ENCODE measurements around the gene IGFBPL1.

DNA sequence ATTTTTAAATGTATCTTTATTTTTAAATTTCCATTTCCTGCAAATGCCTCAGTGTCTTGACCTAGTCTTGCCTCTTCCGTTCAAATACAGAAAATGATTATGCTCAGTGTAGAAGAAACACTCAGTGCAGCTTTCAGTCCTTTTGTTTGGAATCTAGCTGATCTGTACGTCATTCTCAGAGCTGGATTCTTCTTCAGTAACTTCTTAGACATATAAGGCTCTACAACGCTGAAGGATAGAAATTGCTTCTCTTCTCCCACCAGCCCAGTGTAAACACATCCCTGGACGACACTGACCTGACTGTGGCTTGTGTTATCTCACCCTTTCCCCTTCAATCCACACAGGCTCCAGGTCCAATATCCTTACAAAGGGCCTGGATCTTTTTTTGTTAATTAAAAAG, 34.9 kb downstream of the IGFBPL1 start:
- TF ChIP-seq, protein P1, sequence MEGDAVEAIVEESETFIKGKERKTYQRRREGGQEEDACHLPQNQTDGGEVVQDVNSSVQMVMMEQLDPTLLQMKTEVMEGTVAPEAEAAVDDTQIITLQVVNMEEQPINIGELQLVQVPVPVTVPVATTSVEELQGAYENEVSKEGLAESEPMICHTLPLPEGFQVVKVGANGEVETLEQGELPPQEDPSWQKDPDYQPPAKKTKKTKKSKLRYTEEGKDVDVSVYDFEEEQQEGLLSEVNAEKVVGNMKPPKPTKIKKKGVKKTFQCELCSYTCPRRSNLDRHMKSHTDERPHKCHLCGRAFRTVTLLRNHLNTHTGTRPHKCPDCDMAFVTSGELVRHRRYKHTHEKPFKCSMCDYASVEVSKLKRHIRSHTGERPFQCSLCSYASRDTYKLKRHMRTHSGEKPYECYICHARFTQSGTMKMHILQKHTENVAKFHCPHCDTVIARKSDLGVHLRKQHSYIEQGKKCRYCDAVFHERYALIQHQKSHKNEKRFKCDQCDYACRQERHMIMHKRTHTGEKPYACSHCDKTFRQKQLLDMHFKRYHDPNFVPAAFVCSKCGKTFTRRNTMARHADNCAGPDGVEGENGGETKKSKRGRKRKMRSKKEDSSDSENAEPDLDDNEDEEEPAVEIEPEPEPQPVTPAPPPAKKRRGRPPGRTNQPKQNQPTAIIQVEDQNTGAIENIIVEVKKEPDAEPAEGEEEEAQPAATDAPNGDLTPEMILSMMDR (conservative IDR thresholded peaks at IDR 0.05), result no peak
- TF ChIP-seq EZH2 (IDR thresholded peaks at IDR 0.05; ENCODE audit: low read depth), result no peak

Measured in PC-9 (cell line).